ENCODE data around the gene CHL1.

Gene CHL1

DNA sequence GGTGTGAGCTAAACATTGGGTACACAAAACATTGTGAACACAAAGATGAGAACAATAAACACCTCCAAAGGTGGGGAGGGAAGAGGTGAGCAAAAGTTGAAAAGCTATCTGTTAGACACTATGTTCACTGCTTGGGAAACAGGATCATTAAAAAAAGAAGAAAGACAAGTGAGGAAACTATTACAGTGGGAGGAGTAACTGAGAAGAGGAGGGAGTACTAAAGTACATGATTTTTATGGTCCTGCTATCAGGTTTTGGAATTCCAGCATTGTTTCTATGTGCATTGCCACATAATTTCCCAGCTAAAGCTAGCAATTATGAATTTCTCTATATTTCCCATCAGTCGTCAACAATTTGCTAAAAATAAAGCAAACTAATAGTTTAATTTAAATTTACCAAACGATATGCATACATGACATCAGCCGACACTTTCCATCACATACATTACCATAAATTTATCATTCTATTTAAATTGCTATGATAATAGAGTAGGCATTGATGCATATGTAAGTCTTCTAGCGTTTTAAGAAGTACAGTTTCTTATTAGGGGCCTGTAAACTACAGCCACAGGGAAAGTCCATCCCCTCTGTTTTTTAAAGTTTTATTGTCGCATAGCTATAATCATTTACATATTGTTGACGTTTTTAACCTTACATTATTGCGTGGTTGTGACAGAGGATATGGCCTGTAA lies 221.8 kb downstream of the CHL1 start:
- DNase-seq: no peak

- DNase-seq: no peak
Measured at GRCh38 chr3:420584-420983, 224.0 kb downstream of the CHL1 start.

GRCh38 chr3:425079-425478 lies 228.5 kb downstream of the CHL1 start:
- no peak for DNase-seq

DNA sequence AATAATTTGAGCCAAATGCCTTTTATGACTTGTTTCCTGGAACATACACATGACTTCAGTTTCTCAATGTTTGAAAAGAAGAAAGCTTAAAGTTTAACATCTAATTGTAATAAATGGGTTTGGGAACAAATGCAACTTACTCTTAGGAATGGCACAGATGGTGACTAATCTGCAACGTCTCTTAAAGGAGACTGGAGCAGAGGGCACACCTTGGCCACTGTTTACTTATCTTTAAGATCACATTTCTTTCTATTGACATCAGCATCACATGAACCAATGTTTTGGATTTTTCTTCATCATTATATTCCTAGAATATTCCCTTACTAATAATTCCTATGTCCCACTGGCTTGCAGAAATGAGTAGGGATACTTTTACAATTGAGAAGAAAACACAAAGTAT lies 229.5 kb downstream of the CHL1 start:
- no peak for DNase-seq

- DNase-seq: no peak
Measured at GRCh38 chr3:427128-427527, 230.6 kb downstream of the CHL1 start.

GRCh38 chr3:430186-430585 lies 233.6 kb downstream of the CHL1 start:
- DNase-seq: no peak

- no peak for DNase-seq
Measured at GRCh38 chr3:435161-435560, 238.6 kb downstream of the CHL1 start.

GRCh38 chr3:436053-436452 lies 239.5 kb downstream of the CHL1 start:
- no peak for DNase-seq

DNA sequence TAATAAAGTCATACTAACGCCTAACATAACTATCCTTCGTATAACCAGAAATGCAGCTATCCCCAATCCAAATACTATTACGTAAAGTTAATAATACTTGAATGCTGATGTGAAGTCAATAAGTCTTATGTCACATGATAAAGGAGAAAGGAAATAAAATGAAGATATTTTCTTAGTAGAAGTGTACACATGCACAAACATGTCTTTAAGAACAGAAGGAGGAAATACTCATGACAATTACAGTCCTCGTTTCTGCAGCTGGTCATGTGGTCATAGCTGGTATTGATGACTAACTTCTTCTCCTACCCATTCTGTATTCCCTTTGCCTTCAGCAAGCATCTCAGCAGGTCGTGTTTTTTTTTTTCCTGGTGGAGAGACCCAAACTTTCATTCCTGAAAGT lies 244.3 kb downstream of the CHL1 start:
- DNase-seq: no peak

GRCh38 chr3:445960-446359 lies 249.4 kb downstream of the CHL1 start:
- DNase-seq: no peak

DNA sequence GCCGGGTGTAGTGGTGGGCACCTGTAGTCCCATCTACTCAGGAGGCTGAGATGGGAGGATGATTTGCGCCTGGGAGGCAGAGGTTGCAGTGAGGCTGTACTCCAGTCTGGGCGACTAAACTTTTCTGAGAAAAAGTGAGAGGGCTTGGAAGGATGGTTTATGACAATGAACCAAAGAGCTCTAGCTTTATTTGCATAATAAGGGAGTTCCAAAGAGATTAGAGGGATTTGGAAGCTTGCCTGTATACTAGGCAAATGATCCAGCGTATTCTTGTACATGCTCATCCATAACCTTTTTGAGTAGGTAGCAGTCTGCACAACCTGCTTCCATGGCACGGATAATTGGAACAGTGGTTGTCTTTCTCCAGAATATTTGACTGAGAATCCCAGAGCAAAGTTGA lies 251.1 kb downstream of the CHL1 start:
- no peak for DNase-seq

- no peak for DNase-seq
Measured at GRCh38 chr3:449711-450110, 253.1 kb downstream of the CHL1 start.

DNA sequence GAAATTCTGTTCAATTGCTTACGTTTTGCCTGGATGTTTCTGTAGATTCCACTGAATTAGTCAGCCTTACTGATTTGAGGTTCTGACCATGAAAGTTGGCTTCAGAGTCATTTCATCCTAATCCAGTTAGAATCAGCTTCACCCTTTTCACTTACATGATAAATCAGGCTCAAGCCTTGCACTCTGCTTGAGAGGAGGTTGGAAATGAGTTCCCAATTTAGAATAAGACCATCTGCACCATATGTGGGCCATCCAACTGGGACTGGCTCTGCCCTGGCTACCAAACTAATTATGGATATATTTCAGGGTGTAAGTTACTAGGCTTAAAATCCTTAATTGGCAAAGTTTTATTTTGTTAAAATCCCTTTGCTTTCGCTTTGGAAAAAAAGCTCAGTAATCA lies 255.7 kb downstream of the CHL1 start:
- no peak for DNase-seq

DNA sequence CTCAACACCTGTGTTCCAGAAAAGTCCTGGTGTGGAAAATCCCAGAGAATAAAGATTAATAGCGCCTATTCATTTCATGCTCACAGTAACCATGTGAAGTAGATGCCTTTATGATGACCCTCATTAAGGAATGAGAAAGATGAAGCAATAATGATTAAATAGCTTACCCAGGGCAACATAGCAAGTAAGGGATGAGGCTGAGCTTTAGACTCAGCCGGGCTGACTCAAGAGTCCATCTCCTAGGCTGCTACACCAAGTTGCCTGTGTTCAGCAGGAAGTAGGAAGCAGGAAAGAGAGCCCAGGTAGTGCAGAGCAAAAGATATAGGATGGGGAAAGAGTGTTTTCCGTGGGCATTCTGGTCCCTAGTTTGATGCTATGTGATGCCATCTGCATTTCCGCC lies 256.5 kb downstream of the CHL1 start:
- DNase-seq: no peak

GRCh38 chr3:454986-455385 lies 258.4 kb downstream of the CHL1 start:
- no peak for DNase-seq

- DNase-seq: no peak
Measured at GRCh38 chr3:458124-458523, 261.6 kb downstream of the CHL1 start.

DNA sequence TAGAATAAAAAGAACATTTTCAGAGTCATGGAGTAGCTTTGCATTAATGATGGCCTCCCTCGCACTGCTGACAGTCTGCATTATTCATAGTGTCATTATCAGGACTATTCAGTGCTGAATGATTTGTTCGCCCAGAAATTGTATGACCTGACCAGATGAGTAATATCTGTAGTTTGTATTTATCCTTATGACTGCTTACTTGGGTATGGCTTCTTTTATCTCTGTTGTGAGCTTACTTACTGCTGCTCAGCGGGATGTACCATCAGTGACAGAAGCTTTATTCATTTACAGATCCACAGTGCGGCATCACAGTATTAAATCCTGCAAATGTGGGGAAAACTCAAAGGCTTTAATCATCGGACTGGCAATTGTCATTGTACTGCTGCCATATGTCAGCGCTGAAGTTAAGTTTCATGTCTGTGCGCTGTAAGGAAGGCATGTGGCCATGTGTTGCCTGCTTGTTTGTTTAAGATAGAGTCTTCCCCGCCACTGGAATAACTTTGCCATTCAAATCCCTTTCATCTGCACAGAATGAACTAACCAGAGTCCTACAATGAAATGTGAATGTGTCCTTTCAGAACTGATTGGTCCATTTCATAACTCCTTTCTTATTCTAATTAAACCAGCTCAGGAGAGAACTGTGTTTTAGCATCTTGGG lies 262.2 kb downstream of the CHL1 start:
- DNase-seq: no peak
